Astrocyte (in vitro differentiated cells and primary cell): ENCODE results near the gene PPP2R2D. TPM values are rescaled to one million over a fixed set of nuclear protein-coding genes. Genes with fewer than 3 reads are reported as not detected.

Experiments used
- DNase-seq: peaks from one replicate; pipeline ENCODE4 v3.0.0-alpha.2; 2010; ENCODE audit warnings: low read depth
- FAIRE-seq: peaks from 2 replicates; lab custom pipeline; 2011; peaks lifted over from hg19 to GRCh38; lab: Jason Lieb, UNC
- H2AFZ ChIP-seq: 2 replicates; pipeline ENCODE4 v1.6.0; 2012; ENCODE audit warnings: low read depth, low read length, inconsistent platforms
- H3K27ac ChIP-seq: 2 replicates; pipeline ENCODE4 v1.5.1; 2011; ENCODE audit warnings: low read depth, low read length, inconsistent platforms
- H3K27me3 ChIP-seq: 2 replicates; pipeline ENCODE4 v1.6.0; 2011; ENCODE audit warnings: low read length, inconsistent platforms; ENCODE audit not compliant: insufficient read depth
- H3K36me3 ChIP-seq: 2 replicates; pipeline ENCODE4 v1.5.1; 2011; ENCODE audit warnings: low read length, inconsistent platforms; ENCODE audit not compliant: insufficient read depth
- H3K4me1 ChIP-seq: 2 replicates; pipeline ENCODE4 v1.5.1; 2011; ENCODE audit warnings: low read length, inconsistent platforms; ENCODE audit not compliant: insufficient read depth
- H3K4me2 ChIP-seq: 2 replicates; pipeline ENCODE4 v1.6.0; 2012; ENCODE audit warnings: low read length, inconsistent platforms
- H3K4me3 ChIP-seq: 2 replicates; pipeline ENCODE4 v1.5.1; 2011; ENCODE audit warnings: low read depth, mild to moderate bottlenecking, low read length, inconsistent platforms; ENCODE audit not compliant: insufficient read depth
- H3K79me2 ChIP-seq: 2 replicates; pipeline ENCODE4 v1.6.0; 2012; ENCODE audit warnings: mild to moderate bottlenecking, low read length, inconsistent platforms; ENCODE audit not compliant: insufficient read depth
- H3K9ac ChIP-seq: 2 replicates; pipeline ENCODE4 v1.6.0; 2012; ENCODE audit warnings: mild to moderate bottlenecking, low read length, inconsistent platforms
- H3K9me3 ChIP-seq: 2 replicates; pipeline ENCODE4 v1.5.1; 2012; ENCODE audit warnings: low read depth, mild to moderate bottlenecking, low read length, inconsistent platforms; ENCODE audit not compliant: insufficient read depth
- H4K20me1 ChIP-seq: 2 replicates; pipeline ENCODE4 v1.6.0; 2012; ENCODE audit warnings: low read length, inconsistent platforms; ENCODE audit not compliant: insufficient read depth
- H3K27ac Mint-ChIP-seq: one replicate; pipeline ENCODE4 v1.8.0; 2021; ENCODE audit warnings: mild to moderate bottlenecking, mixed read lengths; ENCODE audit not compliant: unreplicated experiment
- H3K27me3 Mint-ChIP-seq: one replicate; pipeline ENCODE4 v1.8.0; 2021; ENCODE audit warnings: low read depth, mixed read lengths; ENCODE audit not compliant: unreplicated experiment
- H3K36me3 Mint-ChIP-seq: one replicate; pipeline ENCODE4 v1.8.0; 2021; ENCODE audit warnings: low read depth, mixed read lengths; ENCODE audit not compliant: unreplicated experiment
- H3K4me1 Mint-ChIP-seq: one replicate; pipeline ENCODE4 v1.8.0; 2021; ENCODE audit warnings: low read depth, mixed read lengths; ENCODE audit not compliant: unreplicated experiment
- H3K4me3 Mint-ChIP-seq: one replicate; pipeline ENCODE4 v1.8.0; 2021; ENCODE audit warnings: mild to moderate bottlenecking, moderate library complexity, mixed read lengths; ENCODE audit not compliant: unreplicated experiment
- H3K9me3 Mint-ChIP-seq: one replicate; pipeline ENCODE4 v1.8.0; 2021; ENCODE audit warnings: mild to moderate bottlenecking, mixed read lengths; ENCODE audit not compliant: unreplicated experiment
- CTCF ChIP-seq: IDR thresholded peaks from 2 replicates; pipeline ENCODE4 v1.5.1; 2011; ENCODE audit warnings: low read depth, mild to moderate bottlenecking, inconsistent platforms, low read length, moderate library complexity; ENCODE audit not compliant: insufficient read depth
- EZH2 ChIP-seq: IDR thresholded peaks from 2 replicates; pipeline ENCODE4 v1.6.1; 2012; ENCODE audit warnings: mild to moderate bottlenecking, low read length, inconsistent platforms; ENCODE audit not compliant: insufficient read depth
- total RNA-seq: library from RNA; stranded (reverse); gene quantifications from 2 replicates; pipeline ENCODE4 v1.2.1, GENCODE V29; 2021

PPP2R2D gene
- total RNA-seq, 1 donor from 2014 or later: 32.5 TPM

GRCh38 chr10:131860311-131860710, 40.5 kb upstream of the PPP2R2D start:
- H3K4me1 ChIP-seq: no peaks in the 10 kb centered on the region
- H3K4me1 Mint-ChIP-seq: no peaks in the 10 kb centered on the region
- H4K20me1 ChIP-seq: no peaks in the 10 kb centered on the region

GRCh38 chr10:131860806-131861440, 39.9 kb upstream of the PPP2R2D start:
- Histone ChIP-seq H3K36me3 (no peaks in the 10 kb centered on the region), H3K9me3 (no peaks in the 10 kb centered on the region), H3K79me2 (no peaks in the 10 kb centered on the region), H3K9ac (no peak overlapping the region), H3K4me3 (no peak overlapping the region), H3K4me2 (no peak overlapping the region), H2AFZ (no peak overlapping the region), H3K4me1 (no peaks in the 10 kb centered on the region), H3K27me3 (no peaks in the 10 kb centered on the region), H3K27ac (no peak overlapping the region), H4K20me1 (no peaks in the 10 kb centered on the region)
- H3K27me3 Mint-ChIP-seq: peaks cover 30% of the 10 kb centered on the region
- no peak overlapping the region for H3K4me3 Mint-ChIP-seq
- H3K9me3 Mint-ChIP-seq: no peaks in the 10 kb centered on the region
- H3K27ac Mint-ChIP-seq: no peak overlapping the region
- no peak for FAIRE-seq
- TF ChIP-seq CTCF (no peak), EZH2 (no peak)
- H3K36me3 Mint-ChIP-seq: no peaks in the 10 kb centered on the region
- H3K4me1 Mint-ChIP-seq: no peaks in the 10 kb centered on the region
- DNase-seq: no peak

More at GRCh38 chr10:131860311-131860710, 40.5 kb upstream of the PPP2R2D start:
- no peaks in the 10 kb centered on the region for H3K9me3 Mint-ChIP-seq
- no peaks in the 10 kb centered on the region for H3K27me3 ChIP-seq
- no peaks in the 10 kb centered on the region for H3K36me3 Mint-ChIP-seq
- DNase-seq: no peak
- no peak overlapping the region for H3K4me3 Mint-ChIP-seq
- no peak overlapping the region for H3K4me3 ChIP-seq
- no peaks in the 10 kb centered on the region for H3K79me2 ChIP-seq
- FAIRE-seq: no peak
- H3K9ac ChIP-seq: no peak overlapping the region
- H3K27ac ChIP-seq: no peak overlapping the region
- no peak overlapping the region for H3K4me2 ChIP-seq
- peaks cover 29% of the 10 kb centered on the region for H3K27me3 Mint-ChIP-seq
- no peak overlapping the region for H2AFZ ChIP-seq
- H3K9me3 ChIP-seq: no peaks in the 10 kb centered on the region
- no peak overlapping the region for H3K27ac Mint-ChIP-seq
- TF ChIP-seq CTCF (no peak), EZH2 (no peak)
- H3K36me3 ChIP-seq: no peaks in the 10 kb centered on the region

DNA sequence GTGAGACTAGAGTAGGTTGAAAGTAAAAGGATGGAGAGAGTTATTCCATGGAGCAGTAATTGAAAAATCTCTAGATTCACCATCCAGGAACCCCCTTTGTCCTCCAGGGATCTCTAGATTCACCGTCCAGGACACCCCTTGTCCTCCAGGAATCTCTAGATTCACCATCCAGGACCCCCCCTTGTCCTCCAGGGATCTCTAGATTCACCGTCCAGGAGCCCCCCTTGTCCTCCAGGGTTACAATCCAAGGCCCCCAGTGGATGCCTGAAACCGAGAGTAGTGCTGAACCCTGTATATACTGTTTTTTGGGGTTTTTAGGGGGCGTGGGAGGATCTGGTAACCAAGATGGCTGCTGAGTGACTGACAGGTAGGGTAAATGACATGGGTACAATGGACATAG, 38.3 kb upstream of the PPP2R2D start:
- Histone ChIP-seq H3K27ac (no peak overlapping the region), H3K27me3 (no peaks in the 10 kb centered on the region), H3K4me2 (no peak overlapping the region), H3K4me3 (no peak overlapping the region), H3K9ac (no peak overlapping the region), H3K9me3 (no peaks in the 10 kb centered on the region), H2AFZ (no peak overlapping the region), H4K20me1 (no peaks in the 10 kb centered on the region), H3K36me3 (no peaks in the 10 kb centered on the region), H3K4me1 (no peaks in the 10 kb centered on the region), H3K79me2 (no peaks in the 10 kb centered on the region)
- FAIRE-seq (no peak), DNase-seq (no peak)
- TF ChIP-seq CTCF: no peak
- no peak for TF ChIP-seq EZH2
- no peaks in the 10 kb centered on the region for H3K9me3 Mint-ChIP-seq
- no peak overlapping the region for H3K4me3 Mint-ChIP-seq
- no peaks in the 10 kb centered on the region for H3K36me3 Mint-ChIP-seq
- peaks cover 33% of the 10 kb centered on the region for H3K27me3 Mint-ChIP-seq
- H3K27ac Mint-ChIP-seq: no peak overlapping the region
- H3K4me1 Mint-ChIP-seq: no peaks in the 10 kb centered on the region
